Measurements from ENCODE around the gene IRAK1.
A peak's percentile ranks its signal among the peaks of the same experiment; 100 is the strongest.

The IRAK1 gene

DNA sequence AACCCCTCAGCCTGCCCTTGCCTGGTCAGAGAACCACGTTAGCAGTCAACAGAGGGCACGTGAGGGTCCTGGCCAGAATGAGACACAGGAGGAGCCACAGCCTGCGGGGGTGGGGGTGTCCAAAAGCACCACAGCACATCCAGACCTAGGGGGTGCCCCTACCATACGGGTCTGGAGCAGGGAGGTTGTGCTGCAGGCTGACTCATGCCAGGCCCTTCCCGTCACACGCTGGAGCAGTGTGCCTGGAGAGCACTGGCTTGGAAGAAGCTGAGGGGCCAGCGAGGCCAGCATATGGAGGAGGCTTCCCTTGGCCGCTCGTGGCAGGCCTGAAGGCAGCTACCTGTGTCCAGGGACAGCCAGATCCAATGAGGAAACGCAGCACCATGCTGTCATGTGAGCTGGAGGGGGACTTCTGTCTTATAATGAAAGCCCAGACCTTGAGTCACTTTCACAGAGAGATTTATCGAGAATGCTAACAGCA, 1.5 kb upstream of the IRAK1 start:
- DNase-seq (ENCODE audit: extremely low read depth in 1 of 2, low read depth in 1 of 2): peak in 1 of 2 donors; percentile 22

GRCh38 chrX:154020536-154021115, 924 bp upstream of the IRAK1 start:
- no peak for DNase-seq (ENCODE audit: extremely low read depth in 1 of 2, low read depth in 1 of 2)

DNA sequence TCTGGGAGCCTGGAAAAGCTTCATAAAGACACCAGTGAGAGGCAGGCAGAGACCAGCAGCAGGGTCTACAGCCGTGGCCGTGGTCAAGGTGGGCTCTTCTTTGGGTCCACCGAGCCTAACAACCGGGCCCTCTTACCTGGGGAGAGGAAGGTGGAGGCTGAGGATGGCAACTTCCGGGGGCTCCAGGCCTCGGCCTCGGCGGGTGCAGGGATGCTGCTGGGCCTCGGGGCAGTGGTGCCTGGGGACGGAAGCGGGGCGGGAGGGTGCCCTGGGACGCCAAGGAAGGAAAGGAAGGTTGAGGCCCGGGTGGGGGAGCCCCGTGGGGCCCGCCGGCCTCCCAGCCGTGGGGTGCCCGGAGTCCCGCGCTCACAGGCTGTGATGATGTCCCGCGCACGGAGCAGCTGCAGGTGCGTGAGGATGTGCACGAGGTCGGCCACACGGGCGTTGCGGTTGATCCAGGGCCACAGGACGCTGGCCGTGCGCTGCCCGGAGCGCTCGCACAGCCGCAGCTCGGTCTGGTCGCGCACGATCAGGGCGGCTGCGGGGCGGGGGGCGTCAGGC, 561 bp downstream of the IRAK1 start:
- no peak for DNase-seq (ENCODE audit: extremely low read depth in 1 of 2, low read depth in 1 of 2)

DNA sequence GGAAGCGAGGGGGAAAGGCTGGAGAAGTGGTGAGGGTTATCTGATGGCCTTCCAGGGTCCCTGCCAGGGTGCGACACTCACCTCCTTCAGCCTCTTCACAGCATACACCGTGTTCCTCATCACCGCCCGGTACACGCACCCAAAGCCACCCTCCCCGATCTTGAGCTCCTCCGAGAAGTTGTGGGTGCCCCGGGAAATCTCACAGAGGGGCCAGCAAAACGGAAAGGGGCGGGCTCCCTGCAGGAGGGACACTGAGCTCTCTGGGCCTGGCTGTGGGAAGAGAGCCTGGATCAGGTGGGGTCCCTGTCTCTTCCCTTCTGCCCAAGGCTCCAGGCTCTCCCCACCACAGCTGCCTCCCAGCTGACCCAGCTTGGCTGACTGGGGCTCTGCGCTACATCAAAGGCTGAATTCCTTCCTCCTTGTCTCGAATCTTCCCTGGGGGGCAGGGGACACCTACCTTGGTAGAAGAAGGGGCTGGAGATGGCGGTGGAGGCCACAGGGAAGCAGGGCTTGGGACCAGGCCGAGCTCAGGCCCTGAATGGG, 1.1 kb downstream of the IRAK1 start:
- no peak for DNase-seq (ENCODE audit: extremely low read depth in 1 of 2, low read depth in 1 of 2)

DNA sequence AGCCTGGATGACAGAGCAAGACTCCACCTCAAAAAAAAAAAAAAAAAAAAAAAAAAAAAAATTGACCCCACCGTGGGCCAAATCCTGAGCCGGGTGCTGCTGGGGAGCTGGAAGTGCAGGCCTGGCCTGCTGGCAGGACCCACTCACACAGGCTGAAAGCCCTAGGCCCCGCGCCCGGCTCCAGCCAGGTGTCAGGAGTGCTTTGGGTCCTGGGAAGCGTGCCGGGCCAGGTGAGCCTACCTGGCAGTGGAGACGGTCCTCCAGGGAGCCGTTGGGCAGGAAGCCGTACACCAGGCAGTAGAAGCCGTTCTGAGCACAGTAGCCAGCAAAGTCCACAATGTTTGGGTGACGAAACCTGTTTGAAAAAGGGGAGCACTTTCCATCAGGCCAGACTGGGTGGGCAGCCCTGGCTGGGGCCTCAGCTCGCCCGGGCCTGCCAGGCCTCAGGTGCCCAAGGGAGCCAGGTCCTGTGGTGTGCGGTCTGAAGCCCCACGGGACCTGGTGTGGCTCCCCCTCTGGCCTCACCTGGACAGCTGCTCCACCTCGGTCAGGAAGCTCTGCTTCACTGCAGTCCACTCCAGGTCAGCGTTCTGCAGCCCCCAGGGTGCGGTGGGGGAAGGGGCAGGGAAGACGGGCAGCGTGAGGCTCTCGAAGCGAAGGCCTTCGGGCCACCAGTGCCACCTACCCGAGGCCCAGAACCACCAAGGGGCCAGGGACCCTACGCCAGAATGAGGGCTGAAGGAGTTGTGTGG, 1.8 kb downstream of the IRAK1 start:
- no peak for DNase-seq (ENCODE audit: extremely low read depth in 1 of 2, low read depth in 1 of 2)

DNA sequence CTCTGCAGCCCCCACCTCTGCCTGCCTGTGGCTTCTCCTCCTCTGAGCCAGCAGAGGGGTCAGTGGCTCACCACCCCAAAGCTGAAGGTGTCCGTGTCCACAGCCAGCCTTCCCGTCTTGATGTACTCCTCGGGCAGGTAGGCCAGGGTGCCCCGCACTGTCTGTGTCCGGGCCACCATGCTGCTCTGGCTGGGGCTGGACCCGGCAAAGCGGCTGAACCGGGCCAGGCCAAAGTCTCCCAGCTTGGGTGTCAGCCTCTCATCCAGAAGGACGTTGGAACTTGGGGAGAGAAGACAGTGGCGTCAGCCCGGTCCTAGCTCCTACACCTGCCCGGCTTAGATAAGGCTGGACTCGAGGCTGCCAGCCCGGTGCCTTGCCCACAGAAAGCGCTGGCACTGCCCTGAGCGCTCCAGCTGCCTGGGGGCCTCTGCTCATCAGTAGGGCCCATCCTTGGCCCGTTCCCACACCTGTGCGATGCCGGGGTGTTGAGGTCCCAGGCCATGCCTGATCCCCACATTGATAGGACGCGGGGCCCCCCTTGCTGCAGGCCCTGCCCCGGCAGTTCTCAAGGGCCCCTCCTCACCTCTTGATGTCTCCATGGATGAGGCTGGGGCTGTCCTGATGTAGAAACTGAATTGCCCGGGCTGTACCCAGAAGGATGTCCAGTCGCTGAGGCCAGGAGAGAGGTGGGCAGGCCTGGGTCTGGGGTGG, 3.2 kb downstream of the IRAK1 start:
- no peak for DNase-seq (ENCODE audit: extremely low read depth in 1 of 2, low read depth in 1 of 2)

GRCh38 chrX:154015581-154016264, 4.0 kb downstream of the IRAK1 start:
- no peak for DNase-seq (ENCODE audit: extremely low read depth in 1 of 2, low read depth in 1 of 2)

- DNase-seq (ENCODE audit: extremely low read depth in 1 of 2, low read depth in 1 of 2): no peak
Observed at GRCh38 chrX:154014429-154015380, 5.0 kb downstream of the IRAK1 start.

DNA sequence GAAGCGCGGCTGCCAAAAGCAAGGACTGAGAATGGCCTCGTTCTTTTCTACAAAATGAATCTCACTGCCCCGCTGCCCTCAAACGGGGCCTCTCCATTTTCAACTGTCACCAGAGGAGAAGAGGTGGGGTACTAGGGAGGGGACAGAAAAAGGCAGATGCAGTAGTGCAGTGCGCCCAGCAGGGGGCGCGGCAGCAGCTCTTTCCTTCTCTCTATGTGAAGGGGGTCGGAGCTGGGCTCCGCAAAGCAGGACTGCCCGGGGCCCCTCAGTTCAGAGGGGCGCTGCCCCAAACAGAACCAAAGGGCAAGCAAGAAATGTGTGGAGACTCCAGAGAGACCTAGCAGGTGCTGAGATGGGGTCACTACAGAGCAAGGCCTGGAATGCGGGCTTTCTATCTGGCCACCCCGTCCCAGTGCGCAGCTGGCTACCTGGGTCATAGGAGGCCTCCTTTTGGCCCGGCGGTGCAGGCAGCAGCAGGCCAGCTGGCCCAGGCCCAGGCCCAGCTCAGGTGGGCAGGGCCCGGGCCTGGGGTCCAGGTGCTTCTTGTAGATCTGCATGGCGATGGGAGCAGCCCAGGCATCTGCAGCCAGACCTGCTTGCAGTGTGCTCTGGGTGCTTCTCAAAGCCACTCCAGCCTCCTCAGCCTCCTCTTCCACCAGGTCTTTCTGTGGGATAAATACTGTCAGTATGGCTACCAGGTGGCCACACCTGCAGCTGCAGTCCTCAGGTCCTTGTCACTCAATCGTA, 5.9 kb downstream of the IRAK1 start:
- DNase-seq (ENCODE audit: extremely low read depth in 1 of 2, low read depth in 1 of 2): no peak

DNA sequence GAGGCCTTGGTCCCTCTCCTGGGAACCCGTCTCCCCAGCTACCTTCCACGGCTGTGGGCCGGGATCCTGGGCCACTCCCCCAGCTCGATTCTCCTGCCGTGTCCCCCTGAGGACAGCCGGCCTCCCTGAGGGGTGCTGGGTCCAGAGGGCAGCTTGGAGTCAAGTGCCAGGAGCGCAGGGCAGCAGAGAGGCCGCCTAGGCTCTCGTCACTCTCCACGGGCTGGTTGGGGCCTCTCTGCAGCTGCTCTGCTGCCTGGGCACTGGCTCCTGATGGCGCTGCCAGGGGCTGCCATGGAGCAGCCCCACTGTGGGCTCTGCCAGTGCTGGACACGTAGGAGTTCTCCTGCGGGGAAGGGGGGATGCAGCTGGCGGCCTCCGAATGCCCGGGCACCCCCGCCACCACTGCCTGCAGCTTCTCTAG, 6.7 kb downstream of the IRAK1 start:
- DNase-seq (ENCODE audit: extremely low read depth in 1 of 2, low read depth in 1 of 2): no peak

DNA sequence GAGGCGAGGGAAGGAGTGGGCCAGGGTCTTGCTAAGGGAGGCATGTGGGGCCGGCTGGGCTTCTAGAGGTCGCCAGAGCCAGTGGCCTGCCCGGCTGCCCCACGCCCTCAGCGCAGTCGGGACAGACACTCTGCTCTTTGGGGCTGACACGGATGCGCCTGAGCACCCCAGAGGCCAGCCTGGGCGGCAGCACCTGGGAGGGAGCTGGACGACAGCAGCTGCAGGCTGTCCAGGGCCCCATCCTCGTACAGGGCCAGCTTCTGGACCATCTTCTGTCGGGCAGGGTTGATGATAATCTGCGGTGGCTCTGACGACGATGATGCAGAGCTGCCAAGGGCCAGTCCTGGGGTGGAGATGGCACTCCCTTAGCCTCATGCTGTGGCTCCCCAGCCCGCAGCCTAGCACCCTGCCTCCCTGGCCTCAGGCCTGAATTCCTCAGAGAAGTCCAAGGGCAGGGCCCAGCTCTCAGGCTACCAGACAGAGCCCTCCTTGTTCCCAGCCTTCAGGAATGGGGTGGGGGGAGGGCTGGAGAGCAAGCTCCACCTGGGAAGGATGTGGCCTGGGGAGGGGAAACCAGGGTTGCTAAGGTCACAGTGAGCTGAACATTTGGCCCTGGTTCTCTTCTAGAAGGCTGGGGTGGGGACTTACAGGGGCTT, 7.2 kb downstream of the IRAK1 start:
- DNase-seq (ENCODE audit: extremely low read depth in 1 of 2, low read depth in 1 of 2): no peak

DNA sequence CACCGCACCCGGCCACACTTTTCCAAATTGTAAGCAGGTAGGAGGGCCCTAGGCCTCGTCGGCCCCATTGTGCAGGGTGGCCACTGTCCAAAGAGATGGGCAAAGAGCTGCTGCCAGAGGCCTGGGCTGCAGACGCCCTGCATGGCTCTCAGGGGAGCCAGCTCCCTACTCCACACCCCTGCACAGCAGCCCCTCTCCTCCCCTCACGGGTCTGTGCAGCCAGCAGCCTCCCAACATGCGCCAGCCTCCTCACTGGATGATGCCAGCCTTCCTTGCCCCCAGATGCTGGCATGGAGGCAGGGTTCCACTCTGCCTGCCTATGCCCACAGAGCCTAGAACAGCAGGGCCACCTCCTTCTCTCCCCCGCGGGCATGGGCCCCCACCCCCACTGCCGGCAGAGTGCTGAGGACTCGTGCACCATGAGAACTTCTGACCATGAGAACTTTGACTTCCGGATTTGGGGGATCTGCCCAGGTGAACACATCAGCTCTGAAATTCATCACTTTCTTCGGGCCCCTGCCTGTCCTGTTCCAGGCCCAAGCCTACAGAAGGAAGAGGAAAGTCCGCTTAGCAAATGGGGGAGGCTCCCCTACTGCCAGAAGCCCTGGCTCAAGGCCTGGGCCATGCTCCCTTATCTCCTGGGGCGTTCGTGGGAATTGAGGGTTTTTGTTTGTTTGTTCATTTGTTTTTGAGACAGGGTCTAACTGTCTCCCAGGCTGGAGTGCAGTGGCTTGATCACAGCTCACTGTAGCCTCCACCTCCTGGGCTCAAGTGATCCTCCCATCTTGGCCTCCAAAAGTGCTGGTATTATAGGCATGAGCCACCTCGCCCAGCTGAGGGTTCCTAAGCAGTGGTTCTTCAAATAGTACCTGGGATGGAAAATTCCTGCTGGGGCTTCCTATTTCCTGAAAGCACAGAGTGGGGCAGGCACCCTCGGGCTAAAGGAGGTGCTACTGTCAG, 8.0 kb downstream of the IRAK1 start:
- no peak for DNase-seq (ENCODE audit: extremely low read depth in 1 of 2, low read depth in 1 of 2)

DNA sequence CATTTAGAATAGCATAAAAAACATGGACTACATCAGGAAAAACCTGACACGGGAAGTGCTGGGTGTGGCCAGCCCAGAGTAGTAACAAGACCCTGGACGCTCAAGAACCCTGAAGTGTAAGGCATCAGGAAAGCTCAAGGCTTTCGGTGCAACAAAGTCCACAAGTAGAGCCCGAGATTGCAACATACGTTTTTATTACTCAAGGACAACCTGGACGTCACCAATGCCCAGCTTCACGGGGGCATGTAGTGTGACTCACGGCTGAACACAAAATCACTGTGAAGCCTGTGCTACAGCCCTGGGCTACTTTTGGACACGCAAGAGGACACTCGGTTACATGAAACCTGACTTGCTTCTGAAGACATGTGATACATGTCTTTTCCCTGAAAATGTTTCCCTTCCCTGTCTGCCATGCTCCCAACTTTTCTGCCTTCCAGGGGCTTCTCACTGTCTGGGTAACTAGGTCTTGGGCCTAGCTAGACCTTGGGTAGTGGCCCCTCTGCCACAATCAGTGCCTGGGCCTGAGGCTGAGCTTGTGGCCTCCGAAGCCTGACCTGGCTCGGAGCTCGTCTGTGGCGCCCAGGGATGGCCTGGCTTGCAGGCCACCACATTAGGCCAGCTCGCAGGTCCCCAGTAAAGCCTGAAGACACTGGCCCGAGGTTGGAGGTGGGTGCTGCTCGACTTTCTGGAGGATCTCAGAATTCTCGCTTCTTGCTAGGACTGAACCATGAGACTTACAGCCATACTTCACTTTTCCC, 9.2 kb downstream of the IRAK1 start:
- no peak for DNase-seq (ENCODE audit: extremely low read depth in 1 of 2, low read depth in 1 of 2)

- no peak for DNase-seq (ENCODE audit: extremely low read depth in 1 of 2, low read depth in 1 of 2)
Observed at GRCh38 chrX:154008521-154008920, 11.2 kb downstream of the IRAK1 start.

DNA sequence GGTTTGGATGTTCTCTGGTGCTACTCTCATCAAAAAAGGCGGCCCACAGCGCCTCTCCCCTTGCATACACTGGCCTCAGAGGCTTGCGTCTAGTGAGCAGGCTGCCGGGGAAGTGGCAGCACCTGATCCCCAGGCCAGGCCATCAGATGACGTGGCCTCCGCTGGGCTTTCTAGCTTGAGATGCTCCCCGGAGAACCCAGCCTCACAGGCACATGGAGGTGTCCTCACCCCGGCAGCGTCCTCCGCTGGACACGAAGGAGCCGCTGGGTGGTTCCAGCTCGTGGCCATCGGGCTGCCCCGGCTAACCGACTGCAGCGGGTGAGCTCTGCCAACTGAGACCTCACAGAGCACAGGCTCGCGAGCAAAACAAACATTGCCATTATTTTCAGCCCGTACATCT, 12.8 kb downstream of the IRAK1 start:
- no peak for DNase-seq (ENCODE audit: extremely low read depth in 1 of 2, low read depth in 1 of 2)

- no peak for DNase-seq (ENCODE audit: extremely low read depth in 1 of 2, low read depth in 1 of 2)
Observed at GRCh38 chrX:154004315-154004714, 15.4 kb downstream of the IRAK1 start.
